Keratinocyte (primary cell): ENCODE measurements around the gene NDEL1. TPM values are rescaled to one million over a fixed set of nuclear protein-coding genes. Genes with fewer than 3 reads are reported as not detected.

ENCODE experiments used
- DNase-seq: peaks from one replicate; pipeline ENCODE4 v3.0.0-alpha.2; 2011; ENCODE audit warnings: low read depth, missing footprints, low spot score
- FAIRE-seq: peaks from 2 replicates; lab custom pipeline; 2011; peaks lifted over from hg19 to GRCh38; lab: Jason Lieb, UNC
- H2AFZ ChIP-seq: 2 replicates; pipeline ENCODE4 v1.6.0; 2012; ENCODE audit warnings: low read length, control low read depth, inconsistent platforms; ENCODE audit not compliant: control insufficient read depth
- H3K27ac ChIP-seq: 2 replicates; pipeline ENCODE4 v1.5.1; 2011; ENCODE audit warnings: low read length; ENCODE audit not compliant: control insufficient read depth, insufficient read depth
- H3K27me3 ChIP-seq: 3 replicates; pipeline ENCODE4 v1.6.0; 2011; ENCODE audit warnings: low read length; ENCODE audit not compliant: control insufficient read depth, insufficient read depth; ENCODE audit errors: extremely low read depth
- H3K36me3 ChIP-seq, 2 experiments: 2 replicates in 1 of 2; 3 replicates in 1 of 2; pipeline ENCODE4 v1.5.1; 2011; ENCODE audit warnings: low read length in 2 of 2, mild to moderate bottlenecking in 1 of 2; ENCODE audit not compliant: control insufficient read depth in 2 of 2, insufficient read depth in 2 of 2; ENCODE audit errors: extremely low read depth in 1 of 2
- H3K4me1 ChIP-seq: 3 replicates; pipeline ENCODE4 v1.5.1; 2011; ENCODE audit warnings: low read length; ENCODE audit not compliant: control insufficient read depth, insufficient read depth; ENCODE audit errors: extremely low read depth
- H3K4me2 ChIP-seq: 3 replicates; pipeline ENCODE4 v1.6.0; 2011; ENCODE audit warnings: low read depth, low read length; ENCODE audit not compliant: control insufficient read depth, insufficient read depth; ENCODE audit errors: extremely low read depth
- H3K4me3 ChIP-seq, 3 experiments: fragments of 200-600 bp in 1 of 3; sonication (generic) in 1 of 3; 2 replicates in 2 of 3; 3 replicates in 1 of 3; pipeline ENCODE4 v1.5.1; 2011 to 2016; ENCODE audit warnings: low read length in 3 of 3, mild to moderate bottlenecking in 3 of 3, control low read depth in 2 of 3, inconsistent platforms in 1 of 3, low read depth in 1 of 3, mixed read lengths in 1 of 3, mixed run types in 1 of 3, moderate library complexity in 1 of 3; ENCODE audit not compliant: control insufficient read depth in 2 of 3, insufficient read depth in 2 of 3; ENCODE audit errors: extremely low read depth in 1 of 3
- H3K79me2 ChIP-seq: 2 replicates; pipeline ENCODE4 v1.6.0; 2012; ENCODE audit warnings: low read length; ENCODE audit not compliant: control insufficient read depth, insufficient read depth
- H3K9ac ChIP-seq: 3 replicates; pipeline ENCODE4 v1.6.0; 2011; ENCODE audit warnings: low read length; ENCODE audit not compliant: control insufficient read depth, insufficient read depth; ENCODE audit errors: extremely low read depth
- H3K9me1 ChIP-seq: 3 replicates; pipeline ENCODE4 v1.6.0; 2011; ENCODE audit warnings: low read length; ENCODE audit not compliant: control insufficient read depth, insufficient read depth; ENCODE audit errors: extremely low read depth
- H3K9me3 ChIP-seq: 2 replicates; pipeline ENCODE4 v1.5.1; 2012; ENCODE audit warnings: low read depth, low read length; ENCODE audit not compliant: control insufficient read depth
- H4K20me1 ChIP-seq: 3 replicates; pipeline ENCODE4 v1.6.0; 2011; ENCODE audit warnings: low read length; ENCODE audit not compliant: control insufficient read depth, insufficient read depth; ENCODE audit errors: extremely low read depth
- EZH2 ChIP-seq: IDR thresholded peaks from one replicate; pipeline ENCODE4 v1.6.1; 2012; ENCODE audit warnings: inconsistent platforms, mild to moderate bottlenecking, low read length, moderate library complexity
- dilution Hi-C: fragments of 300-500 bp; cut with MboI; formaldehyde crosslinking; loops from one replicate; pipeline ENCODE4 v1.7.0; 2020; ENCODE audit warnings: low sequenced_read_pairs; ENCODE audit not compliant: extremely low pct_ligation_motif_present
- polyA plus RNA-seq, 5 experiments: library from polyadenylated mRNA; depleted of rRNA in 3 of 5; stranded (reverse) in 3 of 5; stranded (forward) in 1 of 5; unstranded in 1 of 5; fragments of >200 nt; gene quantifications; 1 replicate in 1 of 5; 2 replicates in 3 of 5; 3 replicates in 1 of 5; pipeline versions ENCODE4 v1.2.1 to v1.2.3, GENCODE V29; 2011 to 2012; ENCODE audit warnings: missing spikeins in 2 of 5, low read depth in 1 of 5, low replicate concordance in 1 of 5
- TF ChIP-seq, protein P1 (sequence below), 3 experiments: IDR thresholded peaks in 1 of 3; conservative IDR thresholded peaks in 1 of 3; optimal IDR thresholded peaks in 1 of 3; 2 replicates in 2 of 3; 3 replicates in 1 of 3; pipeline versions ENCODE3 to v1.5.1; 2011; ENCODE audit warnings: low read length in 3 of 3, mild to moderate bottlenecking in 3 of 3, moderate library complexity in 2 of 3, control low read depth in 1 of 3, inconsistent platforms in 1 of 3; ENCODE audit not compliant: insufficient read depth in 2 of 3; ENCODE audit errors: extremely low read depth in 1 of 3

Gene NDEL1
- polyA plus RNA-seq, 1 donor (not counting 4 experiments of a cell fraction or from before 2014, with no cell fraction given), result 76.8 TPM

DNA sequence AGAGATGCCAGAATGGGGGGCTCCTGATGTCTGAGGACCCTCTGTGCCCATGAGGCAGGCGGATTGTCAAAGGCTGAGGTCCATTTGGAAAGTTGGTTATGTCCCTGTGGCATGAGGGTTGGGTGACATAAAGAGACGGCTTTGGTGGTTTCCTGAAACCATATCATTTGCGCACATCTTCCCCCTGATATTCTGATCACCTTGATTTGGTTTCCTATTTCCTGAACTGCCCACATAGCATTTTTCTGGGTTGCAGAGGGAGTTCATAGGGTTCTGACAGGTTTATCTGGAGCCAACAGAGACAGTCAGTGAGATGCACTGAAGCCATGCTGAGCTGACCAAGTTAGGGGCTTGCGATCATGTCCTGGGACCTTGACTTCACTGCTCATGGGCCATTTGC, 22.4 kb upstream of the NDEL1 start:
- H2AFZ ChIP-seq, result no peak overlapping the region
- no peak overlapping the region for H3K4me2 ChIP-seq
- FAIRE-seq (no peak), DNase-seq (no peak)
- H3K27me3 ChIP-seq, result no peaks in the 10 kb centered on the region
- peaks cover 14% of the 10 kb centered on the region for H3K4me1 ChIP-seq
- H3K4me3 ChIP-seq, result no peak overlapping the region
- H3K27ac ChIP-seq, result no peak overlapping the region
- no peaks in the 10 kb centered on the region for H3K9me1 ChIP-seq
- H3K36me3 ChIP-seq, result no peaks in the 10 kb centered on the region
- H4K20me1 ChIP-seq, result no peaks in the 10 kb centered on the region
- TF ChIP-seq EZH2, result no peak
- TF ChIP-seq, protein P1, sequence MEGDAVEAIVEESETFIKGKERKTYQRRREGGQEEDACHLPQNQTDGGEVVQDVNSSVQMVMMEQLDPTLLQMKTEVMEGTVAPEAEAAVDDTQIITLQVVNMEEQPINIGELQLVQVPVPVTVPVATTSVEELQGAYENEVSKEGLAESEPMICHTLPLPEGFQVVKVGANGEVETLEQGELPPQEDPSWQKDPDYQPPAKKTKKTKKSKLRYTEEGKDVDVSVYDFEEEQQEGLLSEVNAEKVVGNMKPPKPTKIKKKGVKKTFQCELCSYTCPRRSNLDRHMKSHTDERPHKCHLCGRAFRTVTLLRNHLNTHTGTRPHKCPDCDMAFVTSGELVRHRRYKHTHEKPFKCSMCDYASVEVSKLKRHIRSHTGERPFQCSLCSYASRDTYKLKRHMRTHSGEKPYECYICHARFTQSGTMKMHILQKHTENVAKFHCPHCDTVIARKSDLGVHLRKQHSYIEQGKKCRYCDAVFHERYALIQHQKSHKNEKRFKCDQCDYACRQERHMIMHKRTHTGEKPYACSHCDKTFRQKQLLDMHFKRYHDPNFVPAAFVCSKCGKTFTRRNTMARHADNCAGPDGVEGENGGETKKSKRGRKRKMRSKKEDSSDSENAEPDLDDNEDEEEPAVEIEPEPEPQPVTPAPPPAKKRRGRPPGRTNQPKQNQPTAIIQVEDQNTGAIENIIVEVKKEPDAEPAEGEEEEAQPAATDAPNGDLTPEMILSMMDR (optimal IDR thresholded peaks at IDR 0.05 in 1 of 3, IDR thresholded peaks at IDR 0.05 in 1 of 3, conservative IDR thresholded peaks at IDR 0.05 in 1 of 3; ENCODE audit: extremely low read depth in 1 of 3, insufficient read depth in 2 of 3, low read length in 3 of 3), result no peak
- dilution Hi-C loops, result no loop called here
- no peaks in the 10 kb centered on the region for H3K79me2 ChIP-seq
- no peaks in the 10 kb centered on the region for H3K9me3 ChIP-seq
- H3K9ac ChIP-seq, result no peak overlapping the region

DNA sequence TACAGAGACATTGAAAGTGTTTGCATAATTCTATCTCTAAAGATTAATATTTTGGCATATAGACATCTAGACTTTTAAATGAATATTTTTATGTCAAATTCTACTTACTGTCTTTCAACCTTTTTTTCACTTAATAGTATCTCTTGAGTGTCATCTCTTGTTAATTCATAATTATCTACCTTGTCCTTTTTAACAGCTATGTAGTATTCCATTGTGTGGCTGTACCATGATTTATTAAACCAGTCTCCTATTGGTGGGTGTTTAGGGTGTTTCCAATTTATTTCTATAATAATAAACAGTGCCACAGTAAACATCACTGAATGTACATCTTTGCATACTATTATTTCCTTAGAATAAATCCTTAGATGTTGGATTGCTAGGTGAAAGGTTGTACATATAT, 21.7 kb upstream of the NDEL1 start:
- no peak for FAIRE-seq
- Histone ChIP-seq H3K27ac (no peak overlapping the region), H3K9ac (no peak overlapping the region), H3K36me3 (no peaks in the 10 kb centered on the region), H3K4me2 (no peak overlapping the region), H3K79me2 (no peaks in the 10 kb centered on the region), H2AFZ (no peak overlapping the region), H3K9me3 (no peaks in the 10 kb centered on the region), H3K4me3 (no peak overlapping the region), H4K20me1 (no peaks in the 10 kb centered on the region), H3K27me3 (no peaks in the 10 kb centered on the region), H3K4me1 (peaks cover 9% of the 10 kb centered on the region), H3K9me1 (no peaks in the 10 kb centered on the region)
- dilution Hi-C loops, result no loop called here
- DNase-seq, result no peak
- TF ChIP-seq EZH2, result no peak
- TF ChIP-seq, protein P1 (optimal IDR thresholded peaks at IDR 0.05 in 1 of 3, IDR thresholded peaks at IDR 0.05 in 1 of 3, conservative IDR thresholded peaks at IDR 0.05 in 1 of 3; ENCODE audit: extremely low read depth in 1 of 3, insufficient read depth in 2 of 3, low read length in 3 of 3), result no peak
